Naive thymus-derived CD4-positive, alpha-beta T cell (primary cell): Measurements from ENCODE around the gene ANKRD24. TPM values are rescaled to one million over a fixed set of nuclear protein-coding genes. Genes with fewer than 3 reads are reported as not detected.

ENCODE experiments used
- ATAC-seq: fragments of 150-1000 bp; cut with Tn5 transposase; 2 replicates; pipeline ENCODE4 v1.10.0; 2021; ENCODE audit warnings: mild to moderate bottlenecking, moderate library complexity
- CTCF ChIA-PET: fragments of 350-600 bp; sonication (Branson Sonifier 250); formaldehyde crosslinking; loops from one replicate; lab custom pipeline; 2021; ENCODE audit warnings: antibody characterized with exemption; lab: Charles Lee
- POLR2A ChIA-PET: fragments of 350-600 bp; sonication (Branson Sonifier 250); formaldehyde crosslinking; loops from one replicate; lab custom pipeline; 2021; ENCODE audit warnings: antibody characterized with exemption, inconsistent platforms; lab: Charles Lee
- DNase-seq, 9 donors: peaks; one replicate each; pipeline versions ENCODE4 v3.0.0 to v3.0.0-alpha.2; 2020 to 2022; ENCODE audit warnings: mixed read lengths in 1 of 9
- H3K27ac ChIP-seq: one replicate; pipeline ENCODE4 v1.7.0; 2013; ENCODE audit warnings: mild to moderate bottlenecking, low read depth, low read length, moderate library complexity
- H3K27me3 ChIP-seq, 2 donors: one replicate each; pipeline ENCODE4 v1.7.0; 2013; ENCODE audit warnings: low read length in 2 of 2, mild to moderate bottlenecking in 2 of 2, moderate library complexity in 2 of 2; ENCODE audit not compliant: control insufficient read depth in 2 of 2, insufficient read depth in 2 of 2
- H3K36me3 ChIP-seq, 3 experiments: 1 replicate in 2 of 3; 2 replicates in 1 of 3; pipeline ENCODE4 v1.7.0; 2013; ENCODE audit warnings: low read length in 3 of 3, mild to moderate bottlenecking in 3 of 3, moderate library complexity in 1 of 3; ENCODE audit not compliant: insufficient read depth in 3 of 3, control insufficient read depth in 2 of 3
- H3K4me1 ChIP-seq, 2 donors: one replicate each; pipeline ENCODE4 v1.7.0; 2013; ENCODE audit warnings: low read length in 2 of 2, mild to moderate bottlenecking in 2 of 2, moderate library complexity in 1 of 2; ENCODE audit not compliant: control insufficient read depth in 2 of 2, insufficient read depth in 2 of 2
- H3K4me3 ChIP-seq: 2 replicates; pipeline ENCODE4 v1.7.0; 2013; ENCODE audit warnings: mild to moderate bottlenecking, low read length
- H3K9me3 ChIP-seq, 3 experiments: 1 replicate in 2 of 3; 2 replicates in 1 of 3; pipeline ENCODE4 v1.7.0; 2013; ENCODE audit warnings: low read length in 3 of 3; ENCODE audit not compliant: control insufficient read depth in 2 of 3
- H3K27ac Mint-ChIP-seq, 9 donors: one replicate each; pipeline ENCODE4 v1.8.0; 2020 to 2022; ENCODE audit warnings: mixed read lengths in 9 of 9, mild to moderate bottlenecking in 8 of 9, moderate library complexity in 5 of 9, inconsistent platforms in 2 of 9
- H3K27me3 Mint-ChIP-seq, 5 donors: one replicate each; pipeline ENCODE4 v1.8.0; 2021 to 2022; ENCODE audit warnings: mixed read lengths in 5 of 5, mild to moderate bottlenecking in 1 of 5
- H3K36me3 Mint-ChIP-seq, 5 donors: one replicate each; pipeline ENCODE4 v1.8.0; 2020 to 2022; ENCODE audit warnings: mixed read lengths in 5 of 5, mild to moderate bottlenecking in 3 of 5, inconsistent platforms in 1 of 5
- H3K4me1 Mint-ChIP-seq, 7 donors: one replicate each; pipeline ENCODE4 v1.8.0; 2020 to 2022; ENCODE audit warnings: mixed read lengths in 7 of 7, mild to moderate bottlenecking in 3 of 7, inconsistent platforms in 1 of 7
- H3K4me3 Mint-ChIP-seq, 10 donors: one replicate each; pipeline ENCODE4 v1.8.0; 2020 to 2022; ENCODE audit warnings: mild to moderate bottlenecking in 10 of 10, mixed read lengths in 10 of 10, moderate library complexity in 6 of 10, inconsistent platforms in 2 of 10
- H3K9me3 Mint-ChIP-seq, 11 donors: one replicate each; pipeline ENCODE4 v1.8.0; 2020 to 2022; ENCODE audit warnings: mixed read lengths in 11 of 11, mild to moderate bottlenecking in 4 of 11, inconsistent platforms in 1 of 11, moderate library complexity in 1 of 11
- intact Hi-C, 2 donors: fragments of 100-400 bp; cut with micrococcal nuclease; formaldehyde crosslinking; loops; one replicate each; pipeline ENCODE4 v1.15.1; 2023
- polyA plus RNA-seq, 2 donors: library from polyadenylated mRNA; unstranded; fragments of 300-500 nt; fragmentation: Illumina TruSeq; gene quantifications; one replicate each; pipeline ENCODE4 v1.2.3, GENCODE V29; 2021
- total RNA-seq, 6 experiments: library from RNA in 5 of 6; stranded (reverse) in 5 of 6; gene quantifications; 1 replicate in 5 of 6; 2 replicates in 1 of 6; pipeline ENCODE4 v1.2.3 and lab custom pipeline; 2021 to 2026

ANKRD24 gene
- total and polyA plus RNA-seq, 7 experiments from 2014 or later, result 0.17 to 2.8 (median 1.9) TPM; not detected in 1

GRCh38 chr19:4178990-4179389 lies 3.5 kb upstream of the ANKRD24 start:
- H3K27me3 ChIP-seq, result no peaks in the 10 kb centered on the region
- ChIA-PET POLR2A (no interaction called here), CTCF (no interaction called here)
- ATAC-seq, result no peak
- no peak overlapping the region for H3K4me3 ChIP-seq
- Mint-ChIP-seq H3K9me3 (peaks cover 0 to 7% (median 0%) of the 10 kb centered on the region in 11 donors), H3K4me3 (peak overlapping the region in 5 of 10 donors; percentile 19 to 72 (median 32)), H3K27me3 (no peaks in the 10 kb centered on the region), H3K27ac (peak overlapping the region in 2 of 9 donors; percentile 50 to 71), H3K36me3 (peaks cover 0 to 18% (median 12%) of the 10 kb centered on the region in 5 donors), H3K4me1 (peaks cover 21 to 41% (median 32%) of the 10 kb centered on the region in 7 donors)
- peaks cover 0 to 43% (median 0%) of the 10 kb centered on the region in 3 experiments for H3K36me3 ChIP-seq
- DNase-seq, result no peak
- no peak overlapping the region for H3K27ac ChIP-seq
- peaks cover 14 to 15% of the 10 kb centered on the region in 2 donors for H3K4me1 ChIP-seq
- intact Hi-C loops, result no loop called here
- H3K9me3 ChIP-seq, result no peaks in the 10 kb centered on the region

GRCh38 chr19:4181053-4181508 lies 1.4 kb upstream of the ANKRD24 start:
- ChIA-PET POLR2A (interaction anchor here (0.6 kb wide), 1 partner anchor 14 kb away, joined by 3 read pairs; no protein-coding TSS in a partner anchor), CTCF (interaction anchor here (0.6 kb wide), 1 partner anchor 37 kb away, joined by 3 read pairs; no protein-coding TSS in a partner anchor)
- peaks cover 14 to 15% of the 10 kb centered on the region in 2 donors for H3K4me1 ChIP-seq
- no peaks in the 10 kb centered on the region for H3K27me3 Mint-ChIP-seq
- H3K36me3 Mint-ChIP-seq, result peaks cover 0 to 14% (median 10%) of the 10 kb centered on the region in 5 donors
- ATAC-seq (no peak), DNase-seq (no peak)
- peak overlapping the region; percentile 36 for H3K27ac ChIP-seq
- no peaks in the 10 kb centered on the region for H3K9me3 ChIP-seq
- intact Hi-C loops, result loop anchor here (5.0 kb wide), 5 partner anchors 114 to 456 kb away; partner anchors contain the start of genes APBA3 (in 1 of the 2), MPND (in 1 of the 2), MRPL54 (in 1 of the 2) and PIAS4 (in 1 of the 2)
- H3K27me3 ChIP-seq, result no peaks in the 10 kb centered on the region
- H3K4me3 Mint-ChIP-seq, result peak overlapping the region; percentile 63 to 99 (median 94)
- peaks cover 0 to 29% (median 0%) of the 10 kb centered on the region in 3 experiments for H3K36me3 ChIP-seq
- peak overlapping the region in 8 of 9 donors; percentile 21 to 94 (median 68) for H3K27ac Mint-ChIP-seq
- no peak overlapping the region for H3K4me3 ChIP-seq
- H3K9me3 Mint-ChIP-seq, result peaks cover 0 to 7% (median 0%) of the 10 kb centered on the region in 11 donors
- peaks cover 21 to 41% (median 37%) of the 10 kb centered on the region in 7 donors for H3K4me1 Mint-ChIP-seq

- H3K4me1 Mint-ChIP-seq, result peaks cover 22 to 43% (median 38%) of the 10 kb centered on the region in 7 donors
Observed at GRCh38 chr19:4183967-4184717, 1.7 kb downstream of the ANKRD24 start.

GRCh38 chr19:4184718-4185352 lies 2.3 kb downstream of the ANKRD24 start:
- ChIA-PET CTCF (no interaction called here), POLR2A (no interaction called here)
- peaks cover 0 to 9% (median 0%) of the 10 kb centered on the region in 5 donors for H3K36me3 Mint-ChIP-seq
- Histone ChIP-seq H3K4me1 (peaks cover 14 to 15% of the 10 kb centered on the region in 2 donors), H3K9me3 (no peaks in the 10 kb centered on the region), H3K36me3 (peaks cover 0 to 6% (median 0%) of the 10 kb centered on the region in 3 experiments), H3K27ac (no peak overlapping the region), H3K27me3 (no peaks in the 10 kb centered on the region), H3K4me3 (no peak overlapping the region)
- peaks cover 0 to 3% (median 0%) of the 10 kb centered on the region in 5 donors for H3K27me3 Mint-ChIP-seq
- intact Hi-C loops, result loop anchor here (5.0 kb wide), 5 partner anchors 118 to 452 kb away; partner anchors contain the start of genes APBA3 (in 1 of the 2), MPND (in 1 of the 2), MRPL54 (in 1 of the 2) and PIAS4 (in 1 of the 2)
- H3K27ac Mint-ChIP-seq, result peak overlapping the region in 2 of 9 donors; percentile 33 to 59
- H3K4me3 Mint-ChIP-seq, result peak overlapping the region in 7 of 10 donors; percentile 23 to 62 (median 39)
- peaks cover 0 to 8% (median 0%) of the 10 kb centered on the region in 11 donors for H3K9me3 Mint-ChIP-seq
- H3K4me1 Mint-ChIP-seq, result peaks cover 15 to 36% (median 31%) of the 10 kb centered on the region in 7 donors
- ATAC-seq (no peak), DNase-seq (no peak)

More at GRCh38 chr19:4183967-4184717, 1.7 kb downstream of the ANKRD24 start:
- Mint-ChIP-seq H3K36me3 (peaks cover 0 to 12% (median 3%) of the 10 kb centered on the region in 5 donors), H3K27me3 (peaks cover 0 to 2% (median 0%) of the 10 kb centered on the region in 5 donors), H3K4me3 (peak overlapping the region; percentile 21 to 92 (median 58)), H3K27ac (peak overlapping the region in 5 of 9 donors; percentile 21 to 73 (median 43)), H3K9me3 (peaks cover 0 to 9% (median 0%) of the 10 kb centered on the region in 11 donors)
- Histone ChIP-seq H3K27me3 (no peaks in the 10 kb centered on the region), H3K4me1 (peaks cover 14 to 15% of the 10 kb centered on the region in 2 donors), H3K27ac (no peak overlapping the region), H3K9me3 (no peaks in the 10 kb centered on the region), H3K36me3 (peaks cover 0 to 6% (median 0%) of the 10 kb centered on the region in 3 experiments), H3K4me3 (no peak overlapping the region)
- DNase-seq (no peak), ATAC-seq (no peak)
- ChIA-PET CTCF (interaction anchor here (0.6 kb wide), 1 partner anchor 274 kb away, joined by 3 read pairs; no protein-coding TSS in a partner anchor), POLR2A (no interaction called here)
- intact Hi-C loops, result loop anchor here (2.0 to 5.0 kb wide), 8 partner anchors 117 to 557 kb away; partner anchors contain the start of genes APBA3 (in 1 of the 2), CACTIN (in 1 of the 2), MPND (in 1 of the 2) and MRPL54 (in 1 of the 2)

GRCh38 chr19:4185413-4186086 lies 3.1 kb downstream of the ANKRD24 start:
- ATAC-seq (no peak), DNase-seq (no peak)
- intact Hi-C loops, result loop anchor here in 1 of 2 donors (1.0 kb wide), 1 partner anchor 199 kb away; no protein-coding TSS in a partner anchor
- H3K4me1 ChIP-seq, result peaks cover 11 to 12% of the 10 kb centered on the region in 2 donors
- Mint-ChIP-seq H3K27me3 (peaks cover 0 to 3% (median 0%) of the 10 kb centered on the region in 5 donors), H3K27ac (peak overlapping the region in 2 of 9 donors; percentile 14 to 15), H3K4me3 (peak overlapping the region in 2 of 10 donors; percentile 55 to 63), H3K4me1 (peaks cover 10 to 31% (median 25%) of the 10 kb centered on the region in 7 donors), H3K36me3 (peaks cover 0 to 6% (median 0%) of the 10 kb centered on the region in 5 donors), H3K9me3 (peaks cover 0 to 7% (median 0%) of the 10 kb centered on the region in 11 donors)
- peaks cover 0 to 6% (median 0%) of the 10 kb centered on the region in 3 experiments for H3K36me3 ChIP-seq
- no peaks in the 10 kb centered on the region for H3K9me3 ChIP-seq
- POLR2A ChIA-PET, result no interaction called here
- H3K4me3 ChIP-seq, result no peak overlapping the region
- CTCF ChIA-PET, result interaction anchor here (0.6 kb wide), 1 partner anchor 198 kb away, joined by 3 read pairs; no protein-coding TSS in a partner anchor
- H3K27me3 ChIP-seq, result no peaks in the 10 kb centered on the region
- no peak overlapping the region for H3K27ac ChIP-seq
